H9 (cell line): Measurements from ENCODE around the gene C5orf58. TPM values are rescaled to one million over a fixed set of nuclear protein-coding genes. Genes with fewer than 3 reads are reported as not detected.

Source experiments
- DNase-seq: peaks from one replicate; pipeline ENCODE4 v3.0.0-alpha.2; 2017
- H2AFZ ChIP-seq: one replicate; pipeline ENCODE4 v1.6.1; 2013; ENCODE audit warnings: mild to moderate bottlenecking, low read length, control low read depth, moderate library complexity
- H2AK5ac ChIP-seq: 2 replicates; pipeline ENCODE4 v1.6.1; 2013; ENCODE audit warnings: low read length, control low read depth, mixed read lengths; ENCODE audit not compliant: insufficient read length
- H2BK120ac ChIP-seq: one replicate; pipeline ENCODE4 v1.6.1; 2013; ENCODE audit warnings: low read depth, mild to moderate bottlenecking, low read length, control low read depth, inconsistent platforms; ENCODE audit not compliant: poor library complexity, severe bottlenecking
- H2BK12ac ChIP-seq: 2 replicates; pipeline ENCODE4 v1.6.1; 2013; ENCODE audit warnings: low read length, control low read depth, mixed read lengths, low read depth; ENCODE audit not compliant: insufficient read length
- H2BK15ac ChIP-seq: 2 replicates; pipeline ENCODE4 v1.6.1; 2013; ENCODE audit warnings: low read depth, low read length, control low read depth
- H2BK20ac ChIP-seq: one replicate; pipeline ENCODE4 v1.6.1; 2013; ENCODE audit warnings: low read depth, mild to moderate bottlenecking, low read length, control low read depth, inconsistent platforms; ENCODE audit not compliant: poor library complexity, severe bottlenecking
- H2BK5ac ChIP-seq: 2 replicates; pipeline ENCODE4 v1.6.1; 2013; ENCODE audit warnings: low read length, control low read depth, mixed read lengths; ENCODE audit not compliant: insufficient read length
- H3K14ac ChIP-seq: 2 replicates; pipeline ENCODE4 v1.6.1; 2013; ENCODE audit warnings: low read length, control low read depth; ENCODE audit not compliant: insufficient read depth
- H3K18ac ChIP-seq: 2 replicates; pipeline ENCODE4 v1.6.1; 2013; ENCODE audit warnings: low read depth, mild to moderate bottlenecking, mixed read lengths, low read length, control low read depth; ENCODE audit not compliant: insufficient read length
- H3K23ac ChIP-seq: 2 replicates; pipeline ENCODE4 v1.6.1; 2013; ENCODE audit warnings: low read length, control low read depth, mixed read lengths, low read depth; ENCODE audit not compliant: insufficient read length
- H3K23me2 ChIP-seq: 2 replicates; pipeline ENCODE4 v1.6.1; 2013; ENCODE audit warnings: low read depth, mild to moderate bottlenecking, mixed read lengths, low read length, control low read depth; ENCODE audit not compliant: insufficient read length, poor library complexity, severe bottlenecking
- H3K27ac ChIP-seq: 2 replicates; pipeline ENCODE4 v1.5.1; 2013; ENCODE audit warnings: low read length, control low read depth, mixed read lengths, low read depth; ENCODE audit not compliant: insufficient read length
- H3K27me3 ChIP-seq: 2 replicates; pipeline ENCODE4 v1.6.1; 2013; ENCODE audit warnings: low read length, control low read depth, inconsistent platforms; ENCODE audit not compliant: insufficient read depth
- H3K4ac ChIP-seq: 2 replicates; pipeline ENCODE4 v1.6.1; 2013; ENCODE audit warnings: low read depth, mild to moderate bottlenecking, control low read depth, inconsistent platforms, low read length, moderate library complexity
- H3K4me1 ChIP-seq: 2 replicates; pipeline ENCODE4 v1.6.1; 2013; ENCODE audit warnings: low read length, control low read depth, inconsistent platforms; ENCODE audit not compliant: insufficient read depth
- H3K4me2 ChIP-seq: 2 replicates; pipeline ENCODE4 v1.6.1; 2013; ENCODE audit warnings: low read length, control low read depth, mixed read lengths; ENCODE audit not compliant: insufficient read length, insufficient read depth
- H3K56ac ChIP-seq: 2 replicates; pipeline ENCODE4 v1.6.1; 2013; ENCODE audit warnings: low read depth, mild to moderate bottlenecking, mixed read lengths, low read length, control low read depth; ENCODE audit not compliant: insufficient read length
- H3K79me1 ChIP-seq: 2 replicates; pipeline ENCODE4 v1.6.1; 2013; ENCODE audit warnings: low read depth, mild to moderate bottlenecking, moderate library complexity, low read length, control low read depth, inconsistent platforms; ENCODE audit not compliant: insufficient read depth, poor library complexity, severe bottlenecking
- H3K79me2 ChIP-seq: 2 replicates; pipeline ENCODE4 v1.6.1; 2013; ENCODE audit warnings: low read length, control low read depth, inconsistent platforms; ENCODE audit not compliant: insufficient read depth
- H3K9ac ChIP-seq: 2 replicates; pipeline ENCODE4 v1.6.1; 2013; ENCODE audit warnings: low read length, control low read depth, mixed read lengths; ENCODE audit not compliant: insufficient read length; ENCODE audit errors: extremely low read depth
- H3K9me3 ChIP-seq: one replicate; pipeline ENCODE4 v1.6.1; 2013; ENCODE audit warnings: low read depth, low read length, inconsistent platforms; ENCODE audit not compliant: control insufficient read depth
- H3T11ph ChIP-seq: one replicate; pipeline ENCODE4 v1.6.1; 2013; ENCODE audit warnings: mild to moderate bottlenecking, low read length, control low read depth, inconsistent platforms
- H4K20me1 ChIP-seq: one replicate; pipeline ENCODE4 v1.6.1; 2013; ENCODE audit not compliant: control insufficient read depth, insufficient read length, insufficient read depth
- H4K5ac ChIP-seq: 2 replicates; pipeline ENCODE4 v1.6.1; 2013; ENCODE audit warnings: low read depth, mild to moderate bottlenecking, mixed read lengths, low read length, control low read depth; ENCODE audit not compliant: insufficient read length
- H4K8ac ChIP-seq: replicated peaks from 2 replicates; pipeline ENCODE4 v1.6.1; 2013; ENCODE audit warnings: low read length, control low read depth, mixed read lengths, low read depth; ENCODE audit not compliant: insufficient read length
- H4K91ac ChIP-seq: 2 replicates; pipeline ENCODE4 v1.6.1; 2013; ENCODE audit warnings: low read depth, mild to moderate bottlenecking, moderate library complexity, mixed read lengths, low read length, control low read depth; ENCODE audit not compliant: insufficient read length
- H3K27ac Mint-ChIP-seq, 3 experiments: 2 replicates in 2 of 3; 3 replicates in 1 of 3; pipeline ENCODE4 v1.8.0; 2020 to 2021; ENCODE audit warnings: mixed read lengths in 3 of 3, mild to moderate bottlenecking in 1 of 3, moderate library complexity in 1 of 3
- H3K27me3 Mint-ChIP-seq: 2 replicates; pipeline ENCODE4 v1.8.0; 2021; ENCODE audit warnings: low read depth, mild to moderate bottlenecking, moderate library complexity, mixed read lengths
- H3K36me3 Mint-ChIP-seq, 3 experiments: 2 replicates in 2 of 3; 3 replicates in 1 of 3; pipeline ENCODE4 v1.8.0; 2020 to 2021; ENCODE audit warnings: low read depth in 3 of 3, mixed read lengths in 3 of 3; ENCODE audit not compliant: insufficient read depth in 1 of 3
- H3K4me1 Mint-ChIP-seq, 2 experiments: 2 replicates each; pipeline ENCODE4 v1.8.0; 2020; ENCODE audit warnings: mixed read lengths in 2 of 2
- H3K4me3 Mint-ChIP-seq, 2 experiments: 2 replicates in 1 of 2; 3 replicates in 1 of 2; pipeline ENCODE4 v1.8.0; 2020 to 2021; ENCODE audit warnings: mild to moderate bottlenecking in 2 of 2, mixed read lengths in 2 of 2, moderate library complexity in 1 of 2
- H3K9me3 Mint-ChIP-seq, 2 experiments: 2 replicates in 1 of 2; 3 replicates in 1 of 2; pipeline ENCODE4 v1.8.0; 2020; ENCODE audit warnings: mild to moderate bottlenecking in 2 of 2, mixed read lengths in 2 of 2, moderate library complexity in 1 of 2
- WGBS: extraction: QIAGEN DNeasy Blood & Tissue Kit; methylation state at CpG from one replicate; pipeline ENCODE4 v1.1.7; 2013; ENCODE audit warnings: missing lambda C conversion rate, low lambda C conversion rate, mixed read lengths; ENCODE audit not compliant: insufficient read length; ENCODE audit errors: extremely low coverage; 5-methylcytosine and 5-hydroxymethylcytosine counted together
- total RNA-seq: library from RNA; stranded (reverse); gene quantifications from 2 replicates; pipeline ENCODE4 v1.2.1, GENCODE V29; 2021
- TF ChIP-seq, protein P1 (sequence below): fragments of 200-600 bp; sonication (generic); conservative IDR thresholded peaks from 3 replicates; pipeline ENCODE4 v1.8.0; 2021; ENCODE audit warnings: antibody characterized with exemption, mild to moderate bottlenecking

Gene C5orf58
- total RNA-seq, 1 experiment from 2014 or later: 0.90 TPM

DNA sequence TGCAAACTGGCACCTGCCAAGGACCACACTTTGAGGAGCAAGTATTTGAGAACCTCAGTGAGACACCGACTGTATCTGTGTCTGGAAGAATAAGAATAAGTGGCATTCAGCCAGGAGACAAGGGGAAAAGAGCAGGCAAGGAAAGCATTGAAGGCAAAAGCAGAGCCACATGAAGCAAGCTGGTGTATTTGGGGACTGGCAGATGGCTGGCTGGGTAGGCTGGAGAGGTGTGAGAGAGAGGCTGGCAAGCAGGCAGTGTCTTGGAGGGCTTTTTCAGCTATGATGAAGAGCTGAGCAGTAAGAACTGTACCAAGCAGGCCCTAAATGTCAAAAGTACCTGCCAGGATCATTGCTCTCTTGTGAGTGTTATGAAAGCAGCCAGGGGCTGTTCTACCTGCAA is 14.1 kb upstream of the C5orf58 start:
- Histone ChIP-seq H3T11ph (no peak overlapping the region), H3K23me2 (no peaks in the 10 kb centered on the region), H3K79me1 (no peaks in the 10 kb centered on the region), H2BK120ac (no peak overlapping the region), H4K8ac (no peak overlapping the region), H2BK5ac (no peak overlapping the region), H3K9me3 (no peaks in the 10 kb centered on the region), H3K9ac (no peak overlapping the region), H3K27ac (no peak overlapping the region), H3K14ac (no peak overlapping the region), H2BK20ac (no peak overlapping the region), H3K18ac (no peak overlapping the region), H3K79me2 (no peaks in the 10 kb centered on the region), H4K20me1 (no peaks in the 10 kb centered on the region), H2AFZ (no peak overlapping the region), H3K4ac (no peak overlapping the region), H3K4me2 (no peak overlapping the region), H3K23ac (no peak overlapping the region), H2AK5ac (no peak overlapping the region), H3K27me3 (0 out of 2 replicates have a peak, but pooled peaks cover 2% of the 10 kb centered on the region), H4K91ac (no peak overlapping the region), H2BK15ac (no peak overlapping the region), H3K56ac (no peak overlapping the region), H4K5ac (no peak overlapping the region), H2BK12ac (no peak overlapping the region), H3K4me1 (no peaks in the 10 kb centered on the region; the same call in 1 of the 2 replicates)
- TF ChIP-seq, protein P1, sequence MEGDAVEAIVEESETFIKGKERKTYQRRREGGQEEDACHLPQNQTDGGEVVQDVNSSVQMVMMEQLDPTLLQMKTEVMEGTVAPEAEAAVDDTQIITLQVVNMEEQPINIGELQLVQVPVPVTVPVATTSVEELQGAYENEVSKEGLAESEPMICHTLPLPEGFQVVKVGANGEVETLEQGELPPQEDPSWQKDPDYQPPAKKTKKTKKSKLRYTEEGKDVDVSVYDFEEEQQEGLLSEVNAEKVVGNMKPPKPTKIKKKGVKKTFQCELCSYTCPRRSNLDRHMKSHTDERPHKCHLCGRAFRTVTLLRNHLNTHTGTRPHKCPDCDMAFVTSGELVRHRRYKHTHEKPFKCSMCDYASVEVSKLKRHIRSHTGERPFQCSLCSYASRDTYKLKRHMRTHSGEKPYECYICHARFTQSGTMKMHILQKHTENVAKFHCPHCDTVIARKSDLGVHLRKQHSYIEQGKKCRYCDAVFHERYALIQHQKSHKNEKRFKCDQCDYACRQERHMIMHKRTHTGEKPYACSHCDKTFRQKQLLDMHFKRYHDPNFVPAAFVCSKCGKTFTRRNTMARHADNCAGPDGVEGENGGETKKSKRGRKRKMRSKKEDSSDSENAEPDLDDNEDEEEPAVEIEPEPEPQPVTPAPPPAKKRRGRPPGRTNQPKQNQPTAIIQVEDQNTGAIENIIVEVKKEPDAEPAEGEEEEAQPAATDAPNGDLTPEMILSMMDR: no peak
- H3K4me3 Mint-ChIP-seq: no peak overlapping the region
- peaks cover 3% of the 10 kb centered on the region; the same call in 1 of the 2 replicates for H3K27me3 Mint-ChIP-seq
- no peaks in the 10 kb centered on the region for H3K36me3 Mint-ChIP-seq
- no CpG with 5 or more reads among the region's 1 CpG for WGBS
- peaks cover 26 to 27% of the 10 kb centered on the region in 2 experiments for H3K4me1 Mint-ChIP-seq
- no peak for DNase-seq
- no peak overlapping the region for H3K27ac Mint-ChIP-seq
- no peaks in the 10 kb centered on the region; a peak in 1 of 5 replicates for H3K9me3 Mint-ChIP-seq
